ENCODE measurements around the gene CALCR. TPM values are rescaled to one million over a fixed set of nuclear protein-coding genes. Genes with fewer than 3 reads are reported as not detected.
"Not testable (repeated sequence)": the region's sequence is repeated elsewhere in the genome, so short reads cannot be mapped to it uniquely, and the experiment has no call there.

CALCR gene
- total RNA-seq, result not detected in 2 replicates

- intact Hi-C loops (cut with micrococcal nuclease), result no loop called here
These were observed at the start of gene CALCR for GRCh38 chr7:93574646-93575554. TSS of gene CALCR (minus strand) at chr7:93574724. CDS start at chr7:93486981, 87,743 bp downstream.

DNA sequence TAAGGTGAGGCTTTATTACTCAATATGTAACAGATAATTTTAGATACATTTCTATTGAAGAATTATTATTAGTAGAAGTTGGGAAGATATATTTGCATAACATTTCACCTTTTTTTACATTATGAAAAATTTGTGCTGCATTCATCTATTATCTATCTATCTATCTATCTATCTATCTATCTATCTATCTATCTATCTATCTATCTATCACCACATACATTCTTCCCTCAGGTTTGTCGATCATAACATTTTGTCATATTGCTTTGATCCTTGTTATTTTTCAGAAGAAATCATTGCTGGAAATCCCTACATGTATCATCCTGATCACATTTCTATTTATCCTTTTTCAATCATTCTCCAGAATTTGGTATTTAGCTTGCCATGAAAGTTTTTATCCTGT, 49.3 kb upstream of the CALCR start:
- intact Hi-C loops (cut with micrococcal nuclease), result no loop called here

- intact Hi-C loops (cut with micrococcal nuclease), result no loop called here
These were observed 47.8 kb upstream of the CALCR start for GRCh38 chr7:93622036-93623033.

DNA sequence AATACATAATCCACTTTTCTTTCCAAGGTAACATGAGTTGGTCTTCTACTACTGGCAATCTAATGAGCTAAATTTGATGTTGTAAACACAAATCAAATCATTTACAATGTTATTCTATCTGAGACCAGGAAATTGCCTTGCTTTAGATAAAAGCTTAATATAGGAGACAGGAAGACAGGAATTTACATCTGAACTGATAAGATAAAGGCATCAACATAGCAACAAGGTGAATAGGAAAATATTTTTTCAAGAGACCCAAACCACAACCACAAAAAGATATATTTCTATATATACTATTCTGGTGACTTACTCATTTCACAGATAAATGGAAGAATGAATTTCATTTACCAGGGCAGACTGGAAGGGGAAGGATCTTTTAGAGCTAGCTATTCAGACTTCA, 46.3 kb upstream of the CALCR start:
- intact Hi-C loops (cut with micrococcal nuclease), result no loop called here

DNA sequence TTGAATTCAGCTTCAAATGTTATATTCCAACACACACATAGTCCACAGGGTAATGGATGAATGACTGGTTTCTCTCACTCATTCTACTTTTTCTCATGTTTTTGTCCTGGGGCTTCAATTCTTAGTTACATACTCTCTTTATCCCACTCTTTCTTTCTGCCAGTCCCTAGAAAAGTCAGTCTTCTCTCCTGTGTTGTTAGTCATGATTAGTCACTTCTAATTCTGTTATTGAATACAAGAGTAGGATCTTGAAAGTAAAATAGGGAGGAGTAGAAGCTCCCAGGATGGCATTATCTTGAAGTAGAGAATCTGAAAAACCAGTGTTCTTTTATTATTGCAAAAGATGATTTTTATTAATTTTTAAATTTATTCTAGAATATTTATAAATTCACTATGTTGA, 45.5 kb upstream of the CALCR start:
- intact Hi-C loops (cut with micrococcal nuclease), result no loop called here

DNA sequence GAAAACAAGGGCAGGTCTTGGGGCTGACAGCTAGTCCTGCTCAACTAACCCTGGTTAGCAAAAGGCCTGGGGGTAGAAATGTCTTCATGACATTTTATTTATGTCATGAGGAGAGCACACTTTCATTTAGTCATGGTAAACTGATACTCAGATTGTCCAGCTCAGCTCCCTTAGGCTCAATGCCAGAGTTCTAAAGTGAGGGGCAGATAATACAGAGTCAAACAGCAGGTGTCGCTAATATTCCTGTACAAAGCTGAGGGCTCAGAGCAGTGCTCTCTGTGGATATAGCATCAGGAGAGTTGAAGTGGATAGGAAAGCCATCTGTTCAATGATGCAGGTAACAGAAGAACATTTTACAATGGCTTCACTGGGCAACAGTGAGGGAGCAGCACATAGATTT, 26.8 kb upstream of the CALCR start:
- intact Hi-C loops (cut with micrococcal nuclease), result no loop called here

- intact Hi-C loops (cut with micrococcal nuclease), result no loop called here
These were observed 19.7 kb upstream of the CALCR start for GRCh38 chr7:93594250-93594649.

GRCh38 chr7:93592588-93593266, 18.2 kb upstream of the CALCR start:
- intact Hi-C loops (cut with micrococcal nuclease), result no loop called here

DNA sequence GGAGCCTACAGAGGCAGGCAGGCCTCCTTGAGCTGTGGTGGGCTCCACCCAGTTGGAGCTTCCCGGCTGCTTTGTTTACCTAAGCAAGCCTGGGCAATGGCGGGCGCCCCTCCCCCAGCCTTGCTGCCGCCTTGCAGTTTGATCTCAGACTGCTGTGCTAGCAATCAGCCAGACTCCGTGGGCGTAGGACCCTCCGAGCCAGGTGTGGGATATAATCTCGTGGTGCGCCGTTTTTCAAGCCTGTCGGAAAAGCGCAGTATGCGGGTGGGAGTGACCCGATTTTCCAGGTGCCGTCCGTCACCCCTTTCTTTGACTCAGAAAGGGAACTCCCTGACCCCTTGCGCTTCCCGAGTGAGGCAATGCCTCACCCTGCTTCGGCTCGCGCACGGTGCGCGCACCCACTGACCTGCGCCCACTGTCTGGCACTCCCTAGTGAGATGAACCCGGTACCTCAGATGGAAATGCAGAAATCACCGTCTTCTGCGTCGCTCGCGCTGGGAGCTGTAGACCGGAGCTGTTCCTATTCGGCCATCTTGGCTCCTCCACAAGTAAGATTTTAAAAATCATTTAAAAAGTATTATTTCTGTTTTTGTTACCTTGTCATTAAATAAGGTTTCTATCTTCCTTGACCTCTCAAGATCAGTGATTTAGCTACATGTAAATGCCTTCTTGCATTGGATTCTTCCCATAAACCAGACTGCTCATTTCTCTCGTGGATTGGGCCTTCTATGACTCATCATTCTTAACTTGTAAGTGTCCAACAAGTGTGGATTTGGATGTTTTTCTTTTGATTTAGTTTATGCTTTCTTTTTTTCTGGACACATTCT, 16.9 kb upstream of the CALCR start:
- intact Hi-C loops (cut with micrococcal nuclease), result not testable (repeated sequence)

GRCh38 chr7:93586479-93586865, 11.9 kb upstream of the CALCR start:
- intact Hi-C loops (cut with micrococcal nuclease), result not testable (repeated sequence)

GRCh38 chr7:93585694-93586478, 11.4 kb upstream of the CALCR start:
- intact Hi-C loops (cut with micrococcal nuclease), result not testable (repeated sequence)

GRCh38 chr7:93579431-93579830, 4.9 kb upstream of the CALCR start:
- intact Hi-C loops (cut with micrococcal nuclease), result no loop called here

GRCh38 chr7:93578762-93579161, 4.2 kb upstream of the CALCR start:
- intact Hi-C loops (cut with micrococcal nuclease), result no loop called here

DNA sequence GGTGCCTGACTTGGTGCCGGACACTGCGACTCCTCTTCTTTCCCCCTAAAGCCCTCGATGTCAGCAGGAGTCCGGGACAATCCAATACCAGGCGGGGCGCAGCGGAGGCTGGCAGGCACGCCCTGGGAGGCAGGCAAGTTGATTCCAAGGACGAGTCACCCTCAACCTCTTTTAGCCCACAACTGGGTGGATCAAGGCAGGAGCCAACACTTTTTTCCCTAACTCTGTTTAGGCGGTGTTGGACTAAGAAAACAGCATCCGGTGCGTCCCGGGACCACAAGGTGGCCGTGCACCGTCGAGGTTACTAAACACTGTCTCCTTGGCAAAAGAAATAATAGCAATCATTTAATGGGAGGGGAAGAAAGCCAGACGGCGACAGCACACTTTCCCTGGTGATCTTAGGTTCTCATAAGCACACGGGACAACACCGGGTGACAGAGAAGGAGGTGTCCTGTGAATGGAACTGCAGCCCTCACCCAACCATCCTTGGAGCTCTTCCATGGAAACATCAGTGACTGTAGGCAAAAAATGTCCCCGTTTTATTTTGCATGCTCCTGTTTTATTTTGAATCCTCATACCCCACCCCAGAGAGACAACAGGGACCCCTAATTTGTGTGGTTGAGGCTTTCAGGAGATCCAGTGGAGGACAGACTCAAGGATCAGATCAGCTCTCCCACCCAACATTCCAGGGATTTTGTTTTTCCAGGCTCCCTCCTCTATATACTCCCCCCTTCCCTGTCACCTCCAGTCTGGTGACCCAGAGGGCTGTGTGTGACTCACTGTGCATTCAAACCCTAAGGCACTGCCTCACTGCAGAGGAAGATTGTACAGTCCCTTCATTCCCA, 1.3 kb upstream of the CALCR start:
- intact Hi-C loops (cut with micrococcal nuclease), result no loop called here

DNA sequence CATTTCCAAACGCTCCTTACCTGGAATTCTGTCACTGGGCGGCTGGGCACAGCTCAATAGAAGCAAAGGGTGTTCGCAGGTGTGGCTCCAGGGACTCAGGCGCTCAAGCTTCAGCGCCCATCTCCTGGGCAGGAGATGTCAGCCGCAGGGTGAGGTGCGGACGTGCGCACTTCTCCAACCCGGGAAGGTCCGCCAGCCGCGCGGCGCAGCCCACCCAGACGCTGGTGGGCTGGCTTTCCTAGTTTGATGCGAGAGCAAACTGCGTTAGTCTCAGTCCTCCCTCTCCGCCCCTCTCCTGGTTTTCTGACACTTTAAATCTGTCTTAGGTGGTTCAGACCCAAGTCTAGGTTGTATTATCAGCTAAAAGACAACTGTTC, 267 bp downstream of the CALCR start:
- intact Hi-C loops (cut with micrococcal nuclease), result no loop called here

GRCh38 chr7:93569189-93569588, 5.3 kb downstream of the CALCR start:
- intact Hi-C loops (cut with micrococcal nuclease), result no loop called here

DNA sequence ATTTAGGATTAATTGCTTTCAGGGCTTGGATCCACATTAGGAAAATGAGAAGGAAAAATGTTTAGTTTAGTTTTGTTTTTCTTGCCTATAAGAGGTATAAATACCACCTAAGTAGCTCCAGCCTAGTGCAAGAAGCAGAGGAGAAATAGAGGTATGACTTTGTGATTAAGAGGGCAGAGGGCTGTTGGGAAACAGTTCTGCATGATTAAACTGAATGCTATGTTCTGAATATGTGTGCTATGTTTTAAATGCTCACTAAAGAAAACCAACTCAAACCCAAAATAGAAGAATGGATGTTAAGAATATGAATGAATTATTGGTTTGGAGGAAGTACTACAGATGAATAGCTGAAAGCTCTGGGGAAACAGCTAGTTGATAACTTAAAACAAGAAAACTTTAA, 7.6 kb downstream of the CALCR start:
- intact Hi-C loops (cut with micrococcal nuclease), result no loop called here

- intact Hi-C loops (cut with micrococcal nuclease), result no loop called here
These were observed 10.9 kb downstream of the CALCR start for GRCh38 chr7:93563584-93563983.

- intact Hi-C loops (cut with micrococcal nuclease), result no loop called here
These were observed 11.6 kb downstream of the CALCR start for GRCh38 chr7:93562936-93563335.
